Chondrocyte (in vitro differentiated cells): ENCODE results near the gene JAKMIP1. TPM values are rescaled to one million over a fixed set of nuclear protein-coding genes. Genes with fewer than 3 reads are reported as not detected.
"Not testable (repeated sequence)": the region's sequence is repeated elsewhere in the genome, so short reads cannot be mapped to it uniquely, and the experiment has no call there.

ENCODE experiments used
- DNase-seq: peaks from one replicate; pipeline ENCODE4 v3.0.0; 2021; ENCODE audit warnings: mixed read lengths, low spot score
- H3K27ac Mint-ChIP-seq: one replicate; pipeline ENCODE4 v1.8.0; 2021; ENCODE audit warnings: mild to moderate bottlenecking, moderate library complexity, mixed read lengths; ENCODE audit not compliant: unreplicated experiment
- H3K27me3 Mint-ChIP-seq: 2 replicates; pipeline ENCODE4 v1.8.0; 2021; ENCODE audit warnings: low read depth, mixed read lengths
- H3K36me3 Mint-ChIP-seq: 2 replicates; pipeline ENCODE4 v1.8.0; 2021; ENCODE audit warnings: low read depth, mixed read lengths
- H3K4me1 Mint-ChIP-seq: 2 replicates; pipeline ENCODE4 v1.8.0; 2021; ENCODE audit warnings: low read depth, mild to moderate bottlenecking, mixed read lengths
- H3K4me3 Mint-ChIP-seq: one replicate; pipeline ENCODE4 v1.8.0; 2021; ENCODE audit warnings: mild to moderate bottlenecking, moderate library complexity, mixed read lengths; ENCODE audit not compliant: unreplicated experiment
- H3K9me3 Mint-ChIP-seq: 2 replicates; pipeline ENCODE4 v1.8.0; 2021; ENCODE audit warnings: low read depth, mixed read lengths
- CTCF ChIP-seq: fragments of 200-600 bp; sonication (generic); IDR thresholded peaks from 2 replicates; pipeline ENCODE4 v1.5.0; 2021; ENCODE audit warnings: antibody characterized with exemption, mild to moderate bottlenecking, moderate library complexity
- total RNA-seq: library from RNA; stranded (reverse); gene quantifications from 3 replicates; pipeline ENCODE4 v1.2.1, GENCODE V29; 2021

Gene JAKMIP1
- total RNA-seq, 1 donor from 2014 or later, result 0.10 TPM

DNA sequence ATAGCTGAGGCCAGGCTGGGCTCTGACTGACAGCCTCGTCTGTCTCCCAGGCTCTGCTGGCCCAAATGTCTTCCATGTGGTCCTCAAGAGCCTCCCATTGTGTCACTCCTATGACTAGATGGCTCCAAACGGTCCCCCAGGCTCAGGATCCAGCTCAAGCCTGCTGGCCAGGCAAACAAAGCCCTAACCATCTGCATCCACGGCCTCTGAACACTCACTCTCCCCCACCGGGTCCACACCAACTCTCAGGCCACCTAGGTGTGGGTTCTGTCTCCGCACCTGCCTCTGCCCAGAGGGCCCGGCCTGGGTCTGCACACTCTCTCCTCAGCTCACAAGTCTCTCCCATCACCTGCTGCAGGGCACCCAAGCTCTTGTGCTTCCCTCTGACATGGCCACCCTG lies 52.9 kb downstream of the JAKMIP1 start:
- peaks cover 31% of the 10 kb centered on the region for H3K27me3 Mint-ChIP-seq
- no peak for TF ChIP-seq CTCF
- no peak for DNase-seq
- peaks cover 16% of the 10 kb centered on the region for H3K9me3 Mint-ChIP-seq
- H3K4me3 Mint-ChIP-seq, result no peak overlapping the region
- no peak overlapping the region for H3K27ac Mint-ChIP-seq
- peaks cover 2% of the 10 kb centered on the region for H3K36me3 Mint-ChIP-seq
- H3K4me1 Mint-ChIP-seq, result no peaks in the 10 kb centered on the region

GRCh38 chr4:6143603-6144181 lies 56.7 kb downstream of the JAKMIP1 start:
- Mint-ChIP-seq H3K4me3 (no peak overlapping the region), H3K27ac (no peak overlapping the region)
- no peak for TF ChIP-seq CTCF

DNA sequence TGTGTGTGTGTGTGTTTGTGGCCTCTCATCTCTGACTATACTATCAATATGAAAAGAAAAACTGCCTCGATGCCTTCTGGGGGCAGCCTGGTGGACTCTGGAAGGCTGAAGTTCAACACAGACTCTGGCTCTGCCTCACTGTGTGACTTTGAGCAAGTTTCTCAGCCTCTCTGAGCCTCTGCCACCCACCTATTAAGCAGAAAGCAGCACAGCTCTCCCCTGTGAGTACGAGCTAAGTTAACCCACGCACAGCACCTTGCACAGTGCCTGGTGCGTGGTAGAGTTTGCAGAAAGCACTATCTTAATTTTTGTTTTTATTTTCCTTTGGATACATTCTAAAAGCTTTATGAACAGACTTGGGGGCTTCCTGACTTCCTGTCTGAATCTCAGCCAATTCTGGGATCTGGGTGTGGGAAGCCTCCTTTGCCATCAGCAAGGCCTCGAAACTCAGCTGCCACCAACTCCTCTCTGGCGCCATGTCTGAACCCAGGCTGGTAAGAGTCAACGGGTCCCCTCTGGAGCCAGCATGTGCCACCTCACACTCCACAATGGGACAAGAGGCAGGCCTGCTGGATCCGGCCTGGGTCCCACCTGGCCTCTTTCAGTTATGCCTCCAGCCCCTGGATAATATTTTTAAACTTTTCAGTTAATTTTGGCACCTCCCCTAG lies 57.3 kb downstream of the JAKMIP1 start:
- H3K9me3 Mint-ChIP-seq, result peaks cover 16% of the 10 kb centered on the region
- no peak for DNase-seq
- H3K4me1 Mint-ChIP-seq, result no peaks in the 10 kb centered on the region
- H3K27ac Mint-ChIP-seq, result no peak overlapping the region
- peaks cover 2% of the 10 kb centered on the region for H3K36me3 Mint-ChIP-seq
- H3K4me3 Mint-ChIP-seq, result no peak overlapping the region
- H3K27me3 Mint-ChIP-seq, result peaks cover 12% of the 10 kb centered on the region
- TF ChIP-seq CTCF, result no peak

More at GRCh38 chr4:6143603-6144181, 56.7 kb downstream of the JAKMIP1 start:
- H3K4me1 Mint-ChIP-seq, result no peaks in the 10 kb centered on the region
- DNase-seq, result no peak
- peaks cover 11% of the 10 kb centered on the region for H3K27me3 Mint-ChIP-seq
- H3K36me3 Mint-ChIP-seq, result peaks cover 2% of the 10 kb centered on the region
- H3K9me3 Mint-ChIP-seq, result peaks cover 16% of the 10 kb centered on the region

DNA sequence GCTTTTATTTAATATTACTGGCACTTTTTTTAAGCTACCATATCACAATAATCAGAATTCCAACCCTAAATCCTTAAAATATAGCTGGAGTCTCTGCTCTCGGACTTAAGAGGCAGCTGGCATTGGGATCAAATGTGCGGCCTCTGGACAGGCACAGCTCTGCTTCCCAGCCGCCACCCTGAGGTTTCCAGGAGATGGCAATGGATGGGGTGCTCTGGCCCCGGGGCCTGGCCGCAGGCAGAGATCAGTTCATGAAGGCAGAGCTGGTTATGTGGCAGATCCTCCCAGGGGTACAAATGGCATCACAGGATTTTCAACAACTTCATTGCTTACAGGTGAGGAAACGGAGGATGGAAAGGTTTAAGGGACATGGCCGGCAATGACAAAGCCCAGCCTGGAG lies 57.8 kb downstream of the JAKMIP1 start:
- Mint-ChIP-seq H3K4me3 (no peak overlapping the region), H3K27me3 (peaks cover 9% of the 10 kb centered on the region), H3K9me3 (peaks cover 13% of the 10 kb centered on the region), H3K36me3 (no peaks in the 10 kb centered on the region), H3K4me1 (no peaks in the 10 kb centered on the region), H3K27ac (no peak overlapping the region)
- DNase-seq, result no peak
- TF ChIP-seq CTCF, result no peak

DNA sequence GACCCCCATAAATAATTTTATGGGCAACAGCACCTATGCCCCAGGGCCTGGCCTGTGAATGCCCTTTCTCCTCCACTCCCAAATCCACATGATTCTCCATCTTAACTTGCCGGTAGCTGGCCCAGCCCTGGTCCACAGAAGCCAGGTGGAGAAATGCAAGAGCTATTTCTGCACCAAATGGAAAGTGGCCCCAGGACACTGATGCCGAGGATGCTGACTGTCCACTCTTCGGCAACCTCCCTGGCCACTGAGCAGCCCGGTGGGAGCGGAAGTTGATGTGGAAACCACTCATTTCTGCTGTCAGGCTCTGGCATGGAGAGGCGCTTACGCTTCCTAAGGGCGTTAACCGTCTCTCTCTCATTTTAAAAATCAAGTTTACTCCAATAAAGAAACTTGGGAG lies 58.8 kb downstream of the JAKMIP1 start:
- no peak overlapping the region for H3K4me3 Mint-ChIP-seq
- no peak overlapping the region for H3K27ac Mint-ChIP-seq
- no peaks in the 10 kb centered on the region for H3K4me1 Mint-ChIP-seq

DNA sequence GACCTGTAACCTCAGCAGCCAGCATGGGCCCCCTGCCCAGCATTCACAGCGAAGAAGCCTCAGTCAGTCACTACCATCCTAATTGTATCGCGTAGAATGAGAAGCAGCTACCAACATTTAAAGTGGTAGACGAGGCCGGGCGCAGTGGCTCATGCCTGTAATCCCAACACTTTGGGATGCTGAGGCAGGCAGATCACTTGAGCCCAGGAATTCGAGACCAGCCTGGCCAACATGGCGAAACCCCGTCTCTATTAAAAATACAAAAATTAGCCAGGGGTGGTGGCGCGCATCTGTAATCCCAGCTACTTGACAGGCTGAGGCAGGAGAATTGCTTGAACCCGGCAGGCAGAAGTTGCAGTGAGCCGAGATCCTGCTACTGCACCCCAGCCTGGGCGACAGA lies 59.3 kb downstream of the JAKMIP1 start:
- H3K4me1 Mint-ChIP-seq, H3K4me3 Mint-ChIP-seq, H3K27me3 Mint-ChIP-seq, H3K36me3 Mint-ChIP-seq, DNase-seq, H3K27ac Mint-ChIP-seq: not testable (repeated sequence)
- peaks cover 12% of the 10 kb centered on the region for H3K9me3 Mint-ChIP-seq

More for the DNA sequence above, 58.8 kb downstream of the JAKMIP1 start:
- Mint-ChIP-seq H3K9me3 (peaks cover 12% of the 10 kb centered on the region), H3K27me3 (peaks cover 9% of the 10 kb centered on the region), H3K36me3 (no peaks in the 10 kb centered on the region)
- no peak for DNase-seq
- no peak for TF ChIP-seq CTCF
